ENCODE results near the gene STK11. TPM values are rescaled to one million over a fixed set of nuclear protein-coding genes. Genes with fewer than 3 reads are reported as not detected.

The STK11 gene
- polyA plus RNA-seq, 2 donors = 38.8 to 61.4 TPM

- 82% methylated on average over 26 of the region's 26 CpGs for WGBS, 2 donors
- Histone ChIP-seq H3K36me3 (ENCODE audit: control insufficient read depth in 2 of 2, insufficient read depth in 2 of 2, low read length in 1 of 2) (peaks cover 0 to 16% of the 10 kb centered on the region in 2 donors), H3K27me3 (ENCODE audit: control insufficient read depth in 1 of 2, insufficient read depth in 2 of 2, low read length in 2 of 2) (no peaks in the 10 kb centered on the region), H3K4me1 (ENCODE audit: control insufficient read depth in 2 of 2, insufficient read depth in 2 of 2, low read length in 1 of 2) (peaks cover 4 to 17% of the 10 kb centered on the region in 2 donors), H3K4me3 (ENCODE audit: low read depth in 1 of 2, low read length in 2 of 2) (no peak overlapping the region), H3K9me3 (ENCODE audit: control insufficient read depth in 2 of 2, insufficient read depth in 1 of 2, low read depth in 1 of 2, low read length in 1 of 2) (no peaks in the 10 kb centered on the region), H3K27ac (ENCODE audit: low read depth in 2 of 2, low read length in 1 of 2) (peak overlapping the region in 1 of 2 donors; percentile 36)
Observed at GRCh38 chr19:1162404-1163282, 42.9 kb upstream of the STK11 start.

- H3K4me1 ChIP-seq (ENCODE audit: control insufficient read depth in 2 of 2, insufficient read depth in 2 of 2, low read length in 1 of 2) = peaks cover 7 to 20% of the 10 kb centered on the region in 2 donors
- H3K9me3 ChIP-seq (ENCODE audit: control insufficient read depth in 2 of 2, insufficient read depth in 1 of 2, low read depth in 1 of 2, low read length in 1 of 2) = no peaks in the 10 kb centered on the region
- peaks cover 0 to 10% of the 10 kb centered on the region in 2 donors for H3K36me3 ChIP-seq (ENCODE audit: control insufficient read depth in 2 of 2, insufficient read depth in 2 of 2, low read length in 1 of 2)
- H3K4me3 ChIP-seq (ENCODE audit: low read depth in 1 of 2, low read length in 2 of 2) = no peak overlapping the region
- no peak overlapping the region for H3K27ac ChIP-seq (ENCODE audit: low read depth in 2 of 2, low read length in 1 of 2)
- no peaks in the 10 kb centered on the region for H3K27me3 ChIP-seq (ENCODE audit: control insufficient read depth in 1 of 2, insufficient read depth in 2 of 2, low read length in 2 of 2)
- 87 to 88% methylated on average over 41 of the region's 41 CpGs for WGBS, 2 donors
Observed at GRCh38 chr19:1163283-1163933, 42.2 kb upstream of the STK11 start.

DNA sequence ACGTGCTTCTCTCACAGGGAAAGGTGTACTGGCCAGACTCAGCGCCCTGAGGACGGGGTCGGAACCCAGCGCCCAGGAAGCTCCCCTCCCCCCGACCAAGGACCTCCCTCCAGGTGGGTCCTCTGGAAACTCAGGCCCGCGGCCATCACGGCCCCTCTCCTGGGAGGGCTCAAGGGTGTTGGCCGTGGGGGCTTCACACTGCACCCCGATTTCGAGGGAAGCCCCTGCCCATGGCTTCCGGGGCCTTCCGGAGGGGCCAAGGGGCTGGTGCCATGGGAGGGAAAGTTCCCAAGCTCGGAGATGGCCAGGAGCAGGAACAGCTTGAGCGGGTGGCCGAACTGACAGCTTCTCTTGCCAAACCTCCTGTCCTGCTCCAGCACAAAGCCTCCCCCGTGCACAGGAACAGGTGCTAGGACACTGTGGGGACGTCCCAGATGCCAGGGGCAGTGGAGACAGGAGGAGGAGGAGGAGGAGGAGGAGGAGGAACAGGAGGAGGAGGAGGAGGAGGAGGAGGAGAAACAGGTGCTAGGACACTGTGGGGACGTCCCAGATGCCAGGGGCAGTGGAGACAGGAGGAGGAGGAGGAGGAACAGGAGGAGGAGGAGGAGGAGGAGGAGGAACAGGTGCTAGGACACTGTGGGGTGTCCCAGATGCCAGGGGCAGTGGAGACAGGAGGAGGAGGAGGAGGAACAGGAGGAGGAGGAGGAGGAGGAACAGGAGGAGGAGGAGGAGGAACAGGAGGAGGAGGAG is 41.5 kb upstream of the STK11 start:
- H3K36me3 ChIP-seq (ENCODE audit: control insufficient read depth in 2 of 2, insufficient read depth in 2 of 2, low read length in 1 of 2) = peaks cover 0 to 11% of the 10 kb centered on the region in 2 donors
- WGBS, 2 donors = 73 to 81% methylated on average over 19 to 20 of the region's 20 CpGs
- H3K27me3 ChIP-seq (ENCODE audit: control insufficient read depth in 1 of 2, insufficient read depth in 2 of 2, low read length in 2 of 2) = no peaks in the 10 kb centered on the region
- H3K9me3 ChIP-seq (ENCODE audit: control insufficient read depth in 2 of 2, insufficient read depth in 1 of 2, low read depth in 1 of 2, low read length in 1 of 2) = no peaks in the 10 kb centered on the region
- H3K4me3 ChIP-seq (ENCODE audit: low read depth in 1 of 2, low read length in 2 of 2) = no peak overlapping the region
- peaks cover 8 to 26% of the 10 kb centered on the region in 2 donors for H3K4me1 ChIP-seq (ENCODE audit: control insufficient read depth in 2 of 2, insufficient read depth in 2 of 2, low read length in 1 of 2)
- no peak overlapping the region for H3K27ac ChIP-seq (ENCODE audit: low read depth in 2 of 2, low read length in 1 of 2)

DNA sequence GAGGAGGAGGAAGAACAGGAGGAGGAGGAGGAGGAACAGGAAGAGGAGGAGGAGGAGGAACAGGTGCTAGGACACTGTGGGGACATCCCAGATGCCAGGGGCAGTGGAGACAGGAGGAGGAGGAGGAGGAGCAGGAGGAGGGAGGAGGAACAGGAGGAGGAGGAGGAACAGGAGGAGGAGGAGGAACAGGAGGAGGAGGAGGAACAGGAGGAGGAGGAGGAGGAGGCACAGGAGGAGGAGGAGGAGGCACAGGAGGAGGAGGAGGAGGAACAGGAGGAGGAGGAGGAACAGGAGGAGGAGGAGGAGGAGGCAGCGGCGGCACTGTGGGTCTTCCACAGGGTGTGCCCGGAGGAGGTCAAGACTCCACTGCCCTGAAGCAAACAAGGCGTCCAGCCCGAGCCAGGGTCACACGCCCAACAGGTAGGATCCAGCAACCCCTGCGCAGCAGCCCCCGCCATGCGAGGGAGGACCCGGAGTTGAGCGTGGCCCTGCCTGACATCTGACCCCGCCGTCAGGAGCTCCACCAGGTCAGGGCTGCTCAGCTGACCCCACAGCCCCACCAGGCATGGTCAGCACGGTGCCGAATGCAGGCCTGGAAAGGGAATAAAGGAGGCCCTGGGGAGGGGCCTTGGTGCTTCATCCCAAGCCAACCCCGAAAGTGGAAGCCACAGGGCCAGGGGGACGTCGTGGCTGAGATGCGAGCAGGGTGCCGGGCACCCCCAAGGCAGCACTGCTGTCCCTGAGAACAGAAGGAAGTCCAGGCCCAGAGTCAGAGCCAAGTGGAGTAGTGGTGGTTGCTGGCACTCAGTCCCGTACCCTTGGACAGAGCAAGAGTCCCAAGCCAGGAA is 40.7 kb upstream of the STK11 start:
- Histone ChIP-seq H3K36me3 (ENCODE audit: control insufficient read depth in 2 of 2, insufficient read depth in 2 of 2, low read length in 1 of 2) (peaks cover 0 to 11% of the 10 kb centered on the region in 2 donors), H3K9me3 (ENCODE audit: control insufficient read depth in 2 of 2, insufficient read depth in 1 of 2, low read depth in 1 of 2, low read length in 1 of 2) (no peaks in the 10 kb centered on the region), H3K27me3 (ENCODE audit: control insufficient read depth in 1 of 2, insufficient read depth in 2 of 2, low read length in 2 of 2) (no peaks in the 10 kb centered on the region), H3K27ac (ENCODE audit: low read depth in 2 of 2, low read length in 1 of 2) (peak overlapping the region in 1 of 2 donors; percentile 65), H3K4me1 (ENCODE audit: control insufficient read depth in 2 of 2, insufficient read depth in 2 of 2, low read length in 1 of 2) (peaks cover 11 to 33% of the 10 kb centered on the region in 2 donors), H3K4me3 (ENCODE audit: low read depth in 1 of 2, low read length in 2 of 2) (peak overlapping the region in 1 of 2 donors; percentile 9)
- WGBS, 2 donors = 75 to 83% methylated on average over 18 to 21 of the region's 21 CpGs

GRCh38 chr19:1166872-1167573 is 38.6 kb upstream of the STK11 start:
- 83 to 86% methylated on average over 32 to 33 of the region's 33 CpGs for WGBS, 2 donors
- H3K9me3 ChIP-seq (ENCODE audit: control insufficient read depth in 2 of 2, insufficient read depth in 1 of 2, low read depth in 1 of 2, low read length in 1 of 2) = no peaks in the 10 kb centered on the region
- H3K27me3 ChIP-seq (ENCODE audit: control insufficient read depth in 1 of 2, insufficient read depth in 2 of 2, low read length in 2 of 2) = no peaks in the 10 kb centered on the region
- peaks cover 24 to 53% of the 10 kb centered on the region in 2 donors for H3K4me1 ChIP-seq (ENCODE audit: control insufficient read depth in 2 of 2, insufficient read depth in 2 of 2, low read length in 1 of 2)
- H3K27ac ChIP-seq (ENCODE audit: low read depth in 2 of 2, low read length in 1 of 2) = peak overlapping the region in 1 of 2 donors; percentile 51
- peaks cover 0 to 15% of the 10 kb centered on the region in 2 donors for H3K36me3 ChIP-seq (ENCODE audit: control insufficient read depth in 2 of 2, insufficient read depth in 2 of 2, low read length in 1 of 2)
- H3K4me3 ChIP-seq (ENCODE audit: low read depth in 1 of 2, low read length in 2 of 2) = no peak overlapping the region

GRCh38 chr19:1167687-1168571 is 37.6 kb upstream of the STK11 start:
- peak overlapping the region; percentile 88 to 90 for H3K27ac ChIP-seq (ENCODE audit: low read depth in 2 of 2, low read length in 1 of 2)
- WGBS, 2 donors = 66 to 72% methylated on average over 35 of the region's 35 CpGs
- H3K27me3 ChIP-seq (ENCODE audit: control insufficient read depth in 1 of 2, insufficient read depth in 2 of 2, low read length in 2 of 2) = no peaks in the 10 kb centered on the region
- H3K9me3 ChIP-seq (ENCODE audit: control insufficient read depth in 2 of 2, insufficient read depth in 1 of 2, low read depth in 1 of 2, low read length in 1 of 2) = no peaks in the 10 kb centered on the region
- H3K4me3 ChIP-seq (ENCODE audit: low read depth in 1 of 2, low read length in 2 of 2) = peak overlapping the region; percentile 32 to 46
- peaks cover 24 to 53% of the 10 kb centered on the region in 2 donors for H3K4me1 ChIP-seq (ENCODE audit: control insufficient read depth in 2 of 2, insufficient read depth in 2 of 2, low read length in 1 of 2)
- H3K36me3 ChIP-seq (ENCODE audit: control insufficient read depth in 2 of 2, insufficient read depth in 2 of 2, low read length in 1 of 2) = peaks cover 0 to 15% of the 10 kb centered on the region in 2 donors

DNA sequence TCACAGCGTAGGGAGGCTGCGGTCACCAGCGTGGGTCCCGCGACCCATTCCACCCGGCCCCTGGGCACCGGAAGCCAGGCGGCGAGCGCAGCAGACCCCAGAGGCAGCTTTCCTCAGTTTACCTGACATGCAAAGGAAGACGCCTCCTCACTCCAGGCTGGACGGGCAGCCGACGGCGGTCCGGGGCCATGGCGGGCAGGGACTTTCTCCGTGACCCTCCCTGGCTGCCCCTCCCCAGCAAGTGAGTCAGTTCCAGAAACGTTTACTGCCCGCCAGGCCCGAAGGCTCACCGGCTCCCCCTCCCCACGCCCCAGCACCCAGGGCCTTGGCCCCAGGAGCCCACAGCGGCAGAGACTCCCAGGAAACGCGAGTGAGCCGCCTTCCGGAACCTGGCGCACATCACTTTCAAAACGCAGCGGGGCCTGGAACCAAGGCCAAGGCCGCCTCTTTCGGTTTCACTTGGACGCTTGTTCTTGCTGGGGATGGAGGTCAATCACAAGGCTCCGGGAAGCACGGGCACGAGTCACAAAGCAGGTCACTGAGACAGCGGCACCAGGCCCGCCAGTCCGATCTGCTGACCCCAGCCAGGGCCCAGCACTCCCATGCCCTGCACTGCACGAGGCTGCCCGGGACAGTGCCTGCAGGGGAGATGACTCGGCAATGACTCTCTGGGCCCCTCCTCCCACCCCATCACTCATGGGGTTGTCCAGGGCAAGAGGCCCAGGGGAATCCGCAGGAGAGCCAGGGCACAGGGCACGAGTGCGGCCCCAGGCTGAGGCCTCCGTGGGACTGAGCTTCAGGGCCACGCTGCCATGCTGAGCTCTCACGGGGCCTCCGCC is 36.8 kb upstream of the STK11 start:
- Histone ChIP-seq H3K9me3 (ENCODE audit: control insufficient read depth in 2 of 2, insufficient read depth in 1 of 2, low read depth in 1 of 2, low read length in 1 of 2) (no peaks in the 10 kb centered on the region), H3K27ac (ENCODE audit: low read depth in 2 of 2, low read length in 1 of 2) (peak overlapping the region; percentile 88 to 90), H3K27me3 (ENCODE audit: control insufficient read depth in 1 of 2, insufficient read depth in 2 of 2, low read length in 2 of 2) (no peaks in the 10 kb centered on the region), H3K36me3 (ENCODE audit: control insufficient read depth in 2 of 2, insufficient read depth in 2 of 2, low read length in 1 of 2) (peaks cover 0 to 15% of the 10 kb centered on the region in 2 donors), H3K4me1 (ENCODE audit: control insufficient read depth in 2 of 2, insufficient read depth in 2 of 2, low read length in 1 of 2) (peaks cover 24 to 53% of the 10 kb centered on the region in 2 donors), H3K4me3 (ENCODE audit: low read depth in 1 of 2, low read length in 2 of 2) (peak overlapping the region; percentile 32 to 46)
- WGBS, 2 donors = 49 to 59% methylated on average over 49 to 50 of the region's 50 CpGs

Data from esophagus (tissue), 2 donors.